ENCODE measurements around the gene CD36.

DNA sequence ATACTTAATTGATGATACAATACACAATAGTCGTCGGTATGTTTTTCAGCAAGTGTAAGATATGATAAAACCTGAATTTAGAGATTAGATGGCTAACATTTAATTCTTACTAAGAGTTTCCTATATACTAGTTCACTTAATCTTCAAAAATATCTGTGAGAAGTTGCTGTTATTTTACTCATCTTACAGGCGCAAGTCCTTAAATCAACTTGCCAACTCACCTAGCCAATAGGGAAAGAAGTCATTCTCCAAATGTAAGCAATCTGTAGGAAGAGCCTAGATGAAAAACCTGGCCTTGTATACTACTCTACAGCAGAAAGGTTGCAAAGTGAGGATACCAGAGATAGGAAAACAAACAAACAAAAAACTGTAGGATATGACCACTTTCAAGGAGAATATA, 10.6 kb downstream of the CD36 start:
- TF ChIP-seq GATA2 (IDR thresholded peaks at IDR 0.05; ENCODE audit: low read depth, low read length), result no peak
- TF ChIP-seq GATA3 (IDR thresholded peaks at IDR 0.05; ENCODE audit: low read depth, low read length), result no peak
